ENCODE measurements around the gene PRR36. TPM values are rescaled to one million over a fixed set of nuclear protein-coding genes. Genes with fewer than 3 reads are reported as not detected.

The PRR36 gene
- total RNA-seq, 1 experiment from 2014 or later = 0.26 TPM

GRCh38 chr19:7905268-7905667, 31.1 kb upstream of the PRR36 start:
- peaks cover 32% of the 10 kb centered on the region for H3K4me1 Mint-ChIP-seq (ENCODE audit: insufficient read depth, unreplicated experiment)
- no peaks in the 10 kb centered on the region for H3K9me3 Mint-ChIP-seq (ENCODE audit: unreplicated experiment)
- no peak for DNase-seq (ENCODE audit: unreplicated experiment)
- peak overlapping the region; percentile 98 for H3K27ac Mint-ChIP-seq (ENCODE audit: low read depth, unreplicated experiment)
- H3K4me3 Mint-ChIP-seq (ENCODE audit: unreplicated experiment) = peak overlapping the region; percentile 97
- no peaks in the 10 kb centered on the region for H3K27me3 Mint-ChIP-seq (ENCODE audit: insufficient read depth, unreplicated experiment)
- ChIA-PET POLR2A (no interaction called here), CTCF (interaction anchor here (0.6 to 1.1 kb wide), 2 partner anchors 12 to 57 kb away, joined by 3 to 6 read pairs; no protein-coding TSS in a partner anchor)
- peaks cover 23% of the 10 kb centered on the region for H3K36me3 Mint-ChIP-seq (ENCODE audit: insufficient read depth, unreplicated experiment)
- intact Hi-C loops (cut with micrococcal nuclease) = no loop called here
- TF ChIP-seq CTCF (IDR thresholded peaks at IDR 0.05; ENCODE audit: unreplicated experiment) = no peak
- no TSS peak for BruUV-seq (replicated peaks)

GRCh38 chr19:7904074-7905020, 30.2 kb upstream of the PRR36 start:
- no peaks in the 10 kb centered on the region for H3K9me3 Mint-ChIP-seq (ENCODE audit: unreplicated experiment)
- peaks cover 32% of the 10 kb centered on the region for H3K4me1 Mint-ChIP-seq (ENCODE audit: insufficient read depth, unreplicated experiment)
- no peak for TF ChIP-seq CTCF (IDR thresholded peaks at IDR 0.05; ENCODE audit: unreplicated experiment)
- no peaks in the 10 kb centered on the region for H3K27me3 Mint-ChIP-seq (ENCODE audit: insufficient read depth, unreplicated experiment)
- intact Hi-C loops (cut with micrococcal nuclease) = loop anchor here (5.0 kb wide), 1 partner anchor 52 kb away; no protein-coding TSS in a partner anchor
- H3K36me3 Mint-ChIP-seq (ENCODE audit: insufficient read depth, unreplicated experiment) = peaks cover 28% of the 10 kb centered on the region
- ChIA-PET POLR2A (interaction anchor here (0.9 to 8.7 kb wide), 20 partner anchors 7 to 285 kb away, joined by 3 to 91 read pairs (median 4); partner anchors contain the start of genes EVI5L, LRRC8E, SNAPC2 and TGFBR3L), CTCF (interaction anchor here (0.7 to 1.2 kb wide), 9 partner anchors 11 to 97 kb away, joined by 3 to 12 read pairs (median 4); no protein-coding TSS in a partner anchor)
- peak; percentile 29 for DNase-seq (ENCODE audit: unreplicated experiment)
- peak overlapping the region; percentile 98 for H3K27ac Mint-ChIP-seq (ENCODE audit: low read depth, unreplicated experiment)
- no TSS peak for BruUV-seq (replicated peaks)
- peak overlapping the region; percentile 97 for H3K4me3 Mint-ChIP-seq (ENCODE audit: unreplicated experiment)

GRCh38 chr19:7903244-7904073, 29.3 kb upstream of the PRR36 start, which contains the start of gene MAP2K7:
Gene MAP2K7 (plus strand): TSS chr19:7903877. CDS start chr19:7903945, 68 bp downstream.
- peak within 1 kb of the TSS; percentile 98 for H3K27ac Mint-ChIP-seq (ENCODE audit: low read depth, unreplicated experiment)
- intact Hi-C loops (cut with micrococcal nuclease) = loop anchor here (1.0 to 5.0 kb wide), 2 partner anchors 34 to 51 kb away; no protein-coding TSS in a partner anchor
- DNase-seq (ENCODE audit: unreplicated experiment) = peak; percentile 100
- no TSS peak for BruUV-seq (replicated peaks)
- TF ChIP-seq CTCF (IDR thresholded peaks at IDR 0.05; ENCODE audit: unreplicated experiment) = peak; percentile 42
- peaks cover 28% of the 10 kb centered on the region for H3K36me3 Mint-ChIP-seq (ENCODE audit: insufficient read depth, unreplicated experiment)
- H3K4me3 Mint-ChIP-seq (ENCODE audit: unreplicated experiment) = peak within 1 kb of the TSS; percentile 97
- CTCF ChIA-PET = interaction anchor here (0.7 to 1.2 kb wide), 10 partner anchors 10 to 98 kb away, joined by 3 to 12 read pairs (median 4); no protein-coding TSS in a partner anchor
- H3K4me1 Mint-ChIP-seq (ENCODE audit: insufficient read depth, unreplicated experiment) = peaks cover 32% of the 10 kb centered on the region
- POLR2A ChIA-PET = interaction anchor here (0.6 to 8.7 kb wide), 25 partner anchors 8 to 284 kb away, joined by 3 to 91 read pairs (median 4); partner anchors contain the start of genes EVI5L, LRRC8E, PET100 and SNAPC2
- no peaks in the 10 kb centered on the region for H3K9me3 Mint-ChIP-seq (ENCODE audit: unreplicated experiment)
- no peaks in the 10 kb centered on the region for H3K27me3 Mint-ChIP-seq (ENCODE audit: insufficient read depth, unreplicated experiment)
